NCI-H526 (cell line): ENCODE data around the gene DENND11.

ENCODE experiments used
- DNase-seq, 2 experiments: peaks; one replicate each; lab custom pipeline; 2025; lab: John Stamatoyannopoulos, UW

The DENND11 gene

GRCh38 chr7:141679014-141679413 lies 23.0 kb downstream of the DENND11 start:
- no peak for DNase-seq

GRCh38 chr7:141676618-141677017 lies 25.3 kb downstream of the DENND11 start:
- no peak for DNase-seq

GRCh38 chr7:141675436-141676215 lies 26.3 kb downstream of the DENND11 start:
- DNase-seq = no peak

- DNase-seq = peak in 1 of 2 experiments; percentile 38
These were observed 27.3 kb downstream of the DENND11 start for GRCh38 chr7:141674702-141675101.

- DNase-seq = no peak
These were observed 27.7 kb downstream of the DENND11 start for GRCh38 chr7:141674171-141674671.

GRCh38 chr7:141673346-141673745 lies 28.6 kb downstream of the DENND11 start:
- DNase-seq = no peak

GRCh38 chr7:141671705-141672496 lies 30.1 kb downstream of the DENND11 start:
- DNase-seq = no peak

- DNase-seq = no peak
These were observed 33.1 kb downstream of the DENND11 start for GRCh38 chr7:141668853-141669252.

- DNase-seq = no peak
These were observed 35.9 kb downstream of the DENND11 start for GRCh38 chr7:141666071-141666470.

- DNase-seq = no peak
These were observed 36.5 kb downstream of the DENND11 start for GRCh38 chr7:141665208-141666035.

GRCh38 chr7:141664450-141664849 lies 37.5 kb downstream of the DENND11 start:
- peak in 1 of 2 experiments; percentile 31 for DNase-seq

- DNase-seq = no peak
These were observed 38.7 kb downstream of the DENND11 start for GRCh38 chr7:141663081-141663849.

GRCh38 chr7:141660259-141660658 lies 41.7 kb downstream of the DENND11 start:
- no peak for DNase-seq

GRCh38 chr7:141659501-141659900 lies 42.5 kb downstream of the DENND11 start:
- DNase-seq = no peak

GRCh38 chr7:141654551-141654950 lies 47.4 kb downstream of the DENND11 start:
- DNase-seq = peak; percentile 84 to 92

GRCh38 chr7:141652691-141653090 lies 49.3 kb downstream of the DENND11 start:
- DNase-seq = peak in 1 of 2 experiments; percentile 14
